Endodermal cell (in vitro differentiated cells): Measurements from ENCODE around the gene NKAPL. TPM values are rescaled to one million over a fixed set of nuclear protein-coding genes. Genes with fewer than 3 reads are reported as not detected.
A peak's percentile ranks its signal among the peaks of the same experiment; 100 is the strongest.

ENCODE experiments used
- DNase-seq: peaks from one replicate; pipeline ENCODE4 v3.0.0-alpha.2; 2017
- H3K27ac ChIP-seq: 2 replicates; pipeline ENCODE4 v1.5.1; 2013; ENCODE audit warnings: mild to moderate bottlenecking, low read depth, low read length, moderate library complexity
- H3K27me3 ChIP-seq: 2 replicates; pipeline ENCODE4 v1.6.1; 2013; ENCODE audit warnings: mild to moderate bottlenecking, low read length, moderate library complexity; ENCODE audit not compliant: insufficient read depth, control insufficient read depth, poor library complexity, severe bottlenecking
- H3K36me3 ChIP-seq: 2 replicates; pipeline ENCODE4 v1.7.0; 2013; ENCODE audit warnings: mild to moderate bottlenecking, low read length, moderate library complexity; ENCODE audit not compliant: control insufficient read depth, insufficient read depth
- H3K4me1 ChIP-seq: one replicate; pipeline ENCODE4 v1.7.0; 2013; ENCODE audit warnings: low read length; ENCODE audit not compliant: control insufficient read depth, insufficient read depth
- H3K4me3 ChIP-seq: 2 replicates; pipeline ENCODE4 v1.5.1; 2013; ENCODE audit warnings: mild to moderate bottlenecking, low read length, moderate library complexity
- H3K9ac ChIP-seq: 2 replicates; pipeline ENCODE4 v1.6.1; 2013; ENCODE audit warnings: mild to moderate bottlenecking, low read length, moderate library complexity; ENCODE audit not compliant: poor library complexity, severe bottlenecking; ENCODE audit errors: extremely low read depth
- H3K9me3 ChIP-seq: 2 replicates; pipeline ENCODE4 v1.6.1; 2013; ENCODE audit warnings: mild to moderate bottlenecking, low read length, moderate library complexity; ENCODE audit not compliant: control insufficient read depth
- H3K27ac Mint-ChIP-seq: 2 replicates; pipeline ENCODE4 v1.8.0; 2020; ENCODE audit warnings: mixed read lengths
- H3K27me3 Mint-ChIP-seq: 2 replicates; pipeline ENCODE4 v1.8.0; 2021; ENCODE audit warnings: mild to moderate bottlenecking, mixed read lengths; ENCODE audit not compliant: insufficient read depth
- H3K36me3 Mint-ChIP-seq: 2 replicates; pipeline ENCODE4 v1.8.0; 2020; ENCODE audit warnings: low read depth, mixed read lengths
- H3K4me1 Mint-ChIP-seq: 2 replicates; pipeline ENCODE4 v1.8.0; 2020; ENCODE audit warnings: mixed read lengths
- H3K4me3 Mint-ChIP-seq: 2 replicates; pipeline ENCODE4 v1.8.0; 2020; ENCODE audit warnings: mild to moderate bottlenecking, moderate library complexity, mixed read lengths
- H3K9me3 Mint-ChIP-seq: 2 replicates; pipeline ENCODE4 v1.8.0; 2020; ENCODE audit warnings: mild to moderate bottlenecking, mixed read lengths
- WGBS, 2 experiments: methylation state at CpG; one replicate each; pipeline versions ENCODE4 v1.1.5 to v1.1.7; 2013; ENCODE audit warnings: missing lambda C conversion rate in 2 of 2, mixed read lengths in 1 of 2; ENCODE audit not compliant: insufficient coverage in 1 of 2, insufficient read length in 1 of 2; 5-methylcytosine and 5-hydroxymethylcytosine counted together
- total RNA-seq, 2 donors: library from RNA; stranded (reverse); fragmentation: NEBNext Ultra II Directional in 1 of 2; extraction: Animal tissue kit (Norgen Biotek cat#: 25700) in 1 of 2; gene quantifications; 2 replicates in 1 of 2; 3 replicates in 1 of 2; pipeline ENCODE4 v1.2.1, GENCODE V29; 2021
- TF ChIP-seq, protein P1 (sequence below): fragments of 200-600 bp; sonication (generic); conservative IDR thresholded peaks from 2 replicates; pipeline ENCODE4 v1.5.0; 2021; ENCODE audit warnings: antibody characterized with exemption, mild to moderate bottlenecking

The NKAPL gene
- total RNA-seq, 2 donors from 2014 or later: 0.42 TPM; not detected in 1

DNA sequence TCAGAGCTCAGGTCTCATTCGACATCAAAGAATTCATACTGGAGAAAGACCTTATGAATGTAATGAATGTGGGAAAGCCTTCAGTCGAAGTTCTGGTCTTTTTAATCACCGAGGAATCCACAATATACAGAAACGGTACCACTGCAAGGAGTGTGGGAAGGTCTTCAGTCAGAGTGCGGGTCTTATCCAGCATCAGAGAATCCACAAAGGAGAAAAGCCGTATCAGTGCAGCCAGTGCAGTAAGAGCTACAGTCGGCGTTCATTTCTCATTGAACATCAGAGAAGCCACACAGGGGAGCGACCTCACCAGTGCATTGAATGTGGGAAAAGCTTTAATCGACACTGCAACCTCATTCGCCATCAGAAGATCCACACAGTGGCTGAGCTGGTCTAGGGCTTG, 26.3 kb upstream of the NKAPL start:
- Mint-ChIP-seq H3K27me3 (no peaks in the 10 kb centered on the region), H3K9me3 (peaks cover 54% of the 10 kb centered on the region), H3K27ac (no peak overlapping the region), H3K36me3 (peaks cover 86% of the 10 kb centered on the region), H3K4me1 (peaks cover 13% of the 10 kb centered on the region), H3K4me3 (no peak overlapping the region)
- no peak for DNase-seq
- WGBS, 2 experiments: 93 to 99% methylated on average over 10 to 11 of the region's 11 CpGs
- peaks cover 26% of the 10 kb centered on the region for H3K9me3 ChIP-seq
- TF ChIP-seq, protein P1, sequence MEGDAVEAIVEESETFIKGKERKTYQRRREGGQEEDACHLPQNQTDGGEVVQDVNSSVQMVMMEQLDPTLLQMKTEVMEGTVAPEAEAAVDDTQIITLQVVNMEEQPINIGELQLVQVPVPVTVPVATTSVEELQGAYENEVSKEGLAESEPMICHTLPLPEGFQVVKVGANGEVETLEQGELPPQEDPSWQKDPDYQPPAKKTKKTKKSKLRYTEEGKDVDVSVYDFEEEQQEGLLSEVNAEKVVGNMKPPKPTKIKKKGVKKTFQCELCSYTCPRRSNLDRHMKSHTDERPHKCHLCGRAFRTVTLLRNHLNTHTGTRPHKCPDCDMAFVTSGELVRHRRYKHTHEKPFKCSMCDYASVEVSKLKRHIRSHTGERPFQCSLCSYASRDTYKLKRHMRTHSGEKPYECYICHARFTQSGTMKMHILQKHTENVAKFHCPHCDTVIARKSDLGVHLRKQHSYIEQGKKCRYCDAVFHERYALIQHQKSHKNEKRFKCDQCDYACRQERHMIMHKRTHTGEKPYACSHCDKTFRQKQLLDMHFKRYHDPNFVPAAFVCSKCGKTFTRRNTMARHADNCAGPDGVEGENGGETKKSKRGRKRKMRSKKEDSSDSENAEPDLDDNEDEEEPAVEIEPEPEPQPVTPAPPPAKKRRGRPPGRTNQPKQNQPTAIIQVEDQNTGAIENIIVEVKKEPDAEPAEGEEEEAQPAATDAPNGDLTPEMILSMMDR: no peak
- peaks cover 15% of the 10 kb centered on the region for H3K4me1 ChIP-seq
- no peak overlapping the region for H3K27ac ChIP-seq
- H3K36me3 ChIP-seq: peaks cover 84% of the 10 kb centered on the region
- no peaks in the 10 kb centered on the region for H3K27me3 ChIP-seq
- H3K4me3 ChIP-seq: no peak overlapping the region
- no peak overlapping the region for H3K9ac ChIP-seq

DNA sequence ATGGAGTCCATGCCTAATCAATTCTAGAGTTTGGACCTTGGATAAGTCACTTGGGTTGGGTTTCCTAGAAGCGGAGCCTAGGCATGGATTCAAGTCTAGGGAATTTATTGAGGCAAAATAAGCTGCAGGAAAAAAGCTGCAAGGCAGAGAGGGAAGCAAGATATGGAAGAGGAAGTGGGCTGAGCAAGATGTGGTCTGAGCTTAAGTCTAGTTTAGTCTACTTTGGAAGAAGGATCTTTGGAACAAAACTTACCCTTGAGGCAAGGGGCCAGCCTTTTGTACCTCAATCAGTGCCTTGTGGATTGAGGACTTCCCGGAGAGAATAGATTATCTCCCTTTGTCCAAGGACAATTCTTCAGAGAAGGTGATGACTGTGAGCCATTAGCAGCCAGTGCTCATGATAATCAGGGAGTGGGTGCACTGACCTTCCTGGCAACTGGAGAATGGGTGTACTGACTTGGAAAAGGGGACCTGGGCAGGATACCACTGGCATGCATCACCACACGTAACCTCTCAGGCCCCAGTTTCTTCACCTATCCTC, 23.1 kb upstream of the NKAPL start:
- peak; percentile 59 for DNase-seq
- WGBS, 2 experiments: 91 to 96% methylated on average over 2 to 3 of the region's 3 CpGs
- peaks cover 15% of the 10 kb centered on the region for H3K4me1 ChIP-seq
- Mint-ChIP-seq H3K4me1 (peaks cover 13% of the 10 kb centered on the region), H3K4me3 (no peak overlapping the region), H3K27me3 (no peaks in the 10 kb centered on the region), H3K9me3 (peaks cover 51% of the 10 kb centered on the region), H3K36me3 (peaks cover 67% of the 10 kb centered on the region), H3K27ac (no peak overlapping the region)
- no peaks in the 10 kb centered on the region for H3K27me3 ChIP-seq
- H3K4me3 ChIP-seq: peak overlapping the region; percentile 37
- TF ChIP-seq, protein P1: no peak
- H3K36me3 ChIP-seq: peaks cover 70% of the 10 kb centered on the region
- peaks cover 33% of the 10 kb centered on the region for H3K9me3 ChIP-seq
- no peak overlapping the region for H3K27ac ChIP-seq
- no peak overlapping the region for H3K9ac ChIP-seq

DNA sequence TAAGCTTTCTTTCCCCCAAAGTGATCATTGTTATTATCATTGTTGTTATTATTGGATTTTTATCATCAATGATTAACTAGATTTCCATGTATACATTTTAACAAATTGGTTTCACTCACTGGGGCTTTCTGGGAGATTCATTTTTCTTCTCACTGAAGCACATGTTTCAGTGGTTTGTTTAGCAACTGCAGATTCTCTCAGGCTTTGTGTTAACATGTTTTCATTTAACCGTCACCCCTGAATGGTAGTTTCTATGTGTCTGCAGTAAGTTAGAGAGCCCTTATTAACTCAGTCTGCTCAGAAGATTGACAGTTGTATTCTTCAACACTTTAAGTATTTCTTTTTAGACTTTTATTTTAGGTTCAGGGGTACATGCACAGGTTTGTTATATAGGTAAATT, 19.5 kb upstream of the NKAPL start:
- Mint-ChIP-seq H3K27me3 (no peaks in the 10 kb centered on the region), H3K27ac (no peak overlapping the region), H3K9me3 (peaks cover 15% of the 10 kb centered on the region), H3K4me3 (no peak overlapping the region), H3K4me1 (peaks cover 13% of the 10 kb centered on the region), H3K36me3 (peaks cover 39% of the 10 kb centered on the region)
- Histone ChIP-seq H3K27me3 (no peaks in the 10 kb centered on the region), H3K27ac (no peak overlapping the region), H3K4me3 (no peak overlapping the region), H3K9me3 (peaks cover 13% of the 10 kb centered on the region), H3K4me1 (peaks cover 14% of the 10 kb centered on the region), H3K36me3 (peaks cover 46% of the 10 kb centered on the region), H3K9ac (no peak overlapping the region)
- TF ChIP-seq, protein P1: no peak
- WGBS, 2 experiments: 100% methylated on average over 1 of the region's 1 CpG
- no peak for DNase-seq
